ENCODE data around the gene SPOP.

DNA sequence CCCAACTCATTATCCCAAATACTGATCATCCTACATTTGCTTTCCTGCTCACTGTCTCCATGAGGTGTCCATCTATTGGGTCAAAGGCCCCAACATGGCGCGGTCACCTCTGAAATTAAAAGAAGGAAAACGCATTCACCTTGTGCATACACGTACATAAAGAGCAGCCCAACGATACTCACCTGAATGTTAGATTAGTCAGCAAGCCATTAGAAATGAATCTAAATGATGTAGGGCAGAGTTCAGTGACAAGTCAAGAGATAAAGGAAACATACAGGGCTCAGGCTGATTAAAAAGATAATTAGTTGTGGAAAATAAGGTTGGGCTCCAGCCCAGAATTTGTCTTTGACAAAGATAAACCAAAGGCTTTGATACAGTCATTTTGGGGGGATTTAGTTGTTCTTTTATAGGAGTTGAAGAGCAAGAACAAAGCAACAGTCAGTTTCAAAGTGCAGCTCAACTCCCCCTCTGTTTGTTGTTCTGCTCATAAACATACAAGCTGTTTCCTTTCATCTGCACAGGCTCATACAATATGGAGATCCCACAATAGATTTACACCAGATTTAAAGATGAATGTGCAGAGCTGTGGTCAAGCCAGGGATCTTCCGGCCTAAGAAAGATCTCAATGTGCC lies 81.2 kb downstream of the SPOP start:
- TF ChIP-seq, protein P1, sequence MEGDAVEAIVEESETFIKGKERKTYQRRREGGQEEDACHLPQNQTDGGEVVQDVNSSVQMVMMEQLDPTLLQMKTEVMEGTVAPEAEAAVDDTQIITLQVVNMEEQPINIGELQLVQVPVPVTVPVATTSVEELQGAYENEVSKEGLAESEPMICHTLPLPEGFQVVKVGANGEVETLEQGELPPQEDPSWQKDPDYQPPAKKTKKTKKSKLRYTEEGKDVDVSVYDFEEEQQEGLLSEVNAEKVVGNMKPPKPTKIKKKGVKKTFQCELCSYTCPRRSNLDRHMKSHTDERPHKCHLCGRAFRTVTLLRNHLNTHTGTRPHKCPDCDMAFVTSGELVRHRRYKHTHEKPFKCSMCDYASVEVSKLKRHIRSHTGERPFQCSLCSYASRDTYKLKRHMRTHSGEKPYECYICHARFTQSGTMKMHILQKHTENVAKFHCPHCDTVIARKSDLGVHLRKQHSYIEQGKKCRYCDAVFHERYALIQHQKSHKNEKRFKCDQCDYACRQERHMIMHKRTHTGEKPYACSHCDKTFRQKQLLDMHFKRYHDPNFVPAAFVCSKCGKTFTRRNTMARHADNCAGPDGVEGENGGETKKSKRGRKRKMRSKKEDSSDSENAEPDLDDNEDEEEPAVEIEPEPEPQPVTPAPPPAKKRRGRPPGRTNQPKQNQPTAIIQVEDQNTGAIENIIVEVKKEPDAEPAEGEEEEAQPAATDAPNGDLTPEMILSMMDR (conservative IDR thresholded peaks at IDR 0.05; ENCODE audit: low read depth, low read length) = no peak
- no peak for TF ChIP-seq RAD21 (IDR thresholded peaks at IDR 0.05; ENCODE audit: low read length)
